ENCODE measurements around the gene ALLC. TPM values are rescaled to one million over a fixed set of nuclear protein-coding genes. Genes with fewer than 3 reads are reported as not detected.

The ALLC gene
- total RNA-seq, 1 donor from 2014 or later = 0.13 TPM

GRCh38 chr2:3642521-3643215 lies 15.3 kb upstream of the ALLC start:
- Histone ChIP-seq H3K4me3 (ENCODE audit: low read depth, low read length) (no peak overlapping the region), H3K36me3 (ENCODE audit: control insufficient read depth, insufficient read depth, low read length) (no peaks in the 10 kb centered on the region), H3K27me3 (ENCODE audit: control insufficient read depth, insufficient read depth, low read length) (no peaks in the 10 kb centered on the region)
- no peak for DNase-seq (ENCODE audit: low read depth)
- TF ChIP-seq CTCF (IDR thresholded peaks at IDR 0.05; ENCODE audit: insufficient read depth, low read length, poor library complexity, severe bottlenecking) = no peak

- TF ChIP-seq CTCF (IDR thresholded peaks at IDR 0.05; ENCODE audit: insufficient read depth, low read length, poor library complexity, severe bottlenecking) = no peak
- H3K27me3 ChIP-seq (ENCODE audit: control insufficient read depth, insufficient read depth, low read length) = peaks cover 3% of the 10 kb centered on the region
- no peaks in the 10 kb centered on the region for H3K36me3 ChIP-seq (ENCODE audit: control insufficient read depth, insufficient read depth, low read length)
- DNase-seq (ENCODE audit: low read depth) = no peak
- no peak overlapping the region for H3K4me3 ChIP-seq (ENCODE audit: low read depth, low read length)
Observed at GRCh38 chr2:3643371-3644245, 14.4 kb upstream of the ALLC start.

GRCh38 chr2:3644246-3644525 lies 13.8 kb upstream of the ALLC start:
- DNase-seq (ENCODE audit: low read depth) = no peak
- H3K36me3 ChIP-seq (ENCODE audit: control insufficient read depth, insufficient read depth, low read length) = no peaks in the 10 kb centered on the region
- TF ChIP-seq CTCF (IDR thresholded peaks at IDR 0.05; ENCODE audit: insufficient read depth, low read length, poor library complexity, severe bottlenecking) = no peak
- H3K4me3 ChIP-seq (ENCODE audit: low read depth, low read length) = no peak overlapping the region
- H3K27me3 ChIP-seq (ENCODE audit: control insufficient read depth, insufficient read depth, low read length) = peaks cover 3% of the 10 kb centered on the region

- Histone ChIP-seq H3K27me3 (ENCODE audit: control insufficient read depth, insufficient read depth, low read length) (peaks cover 3% of the 10 kb centered on the region), H3K4me3 (ENCODE audit: low read depth, low read length) (no peak overlapping the region), H3K36me3 (ENCODE audit: control insufficient read depth, insufficient read depth, low read length) (no peaks in the 10 kb centered on the region)
- no peak for DNase-seq (ENCODE audit: low read depth)
- no peak for TF ChIP-seq CTCF (IDR thresholded peaks at IDR 0.05; ENCODE audit: insufficient read depth, low read length, poor library complexity, severe bottlenecking)
Observed at GRCh38 chr2:3644891-3645605, 13.0 kb upstream of the ALLC start.

GRCh38 chr2:3645745-3646389 lies 12.1 kb upstream of the ALLC start:
- TF ChIP-seq CTCF (IDR thresholded peaks at IDR 0.05; ENCODE audit: insufficient read depth, low read length, poor library complexity, severe bottlenecking) = no peak

More at GRCh38 chr2:3645745-3646389, 12.1 kb upstream of the ALLC start:
- Histone ChIP-seq H3K36me3 (ENCODE audit: control insufficient read depth, insufficient read depth, low read length) (no peaks in the 10 kb centered on the region), H3K4me3 (ENCODE audit: low read depth, low read length) (no peak overlapping the region), H3K27me3 (ENCODE audit: control insufficient read depth, insufficient read depth, low read length) (peaks cover 5% of the 10 kb centered on the region)
- no peak for DNase-seq (ENCODE audit: low read depth)

Measured in kidney epithelial cell (primary cell).